ENCODE data around the gene PTPRN2.
A peak's percentile ranks its signal among the peaks of the same experiment; 100 is the strongest.

Gene PTPRN2

GRCh38 chr7:157881048-157881771 is 706.4 kb downstream of the PTPRN2 start:
- no peak for DNase-seq

DNA sequence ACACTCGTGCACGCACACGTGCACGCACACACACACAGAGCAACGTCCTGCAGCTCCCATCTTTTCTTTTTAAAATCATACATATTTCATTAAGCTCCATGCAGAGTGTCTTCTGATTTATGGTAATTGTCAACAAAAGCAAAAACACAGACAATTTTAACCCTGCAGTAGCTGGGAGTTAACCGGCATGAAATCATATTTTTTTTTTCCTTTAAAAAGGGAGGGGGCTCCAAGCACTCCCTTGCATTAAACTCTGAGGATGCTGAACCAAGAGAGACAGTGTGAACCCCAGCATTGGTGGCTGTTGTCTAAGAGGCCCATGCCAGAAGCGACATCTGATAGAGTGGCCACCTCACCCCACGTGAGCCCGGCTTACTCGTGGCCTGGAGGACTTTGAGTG is 708.2 kb downstream of the PTPRN2 start:
- DNase-seq = no peak

DNA sequence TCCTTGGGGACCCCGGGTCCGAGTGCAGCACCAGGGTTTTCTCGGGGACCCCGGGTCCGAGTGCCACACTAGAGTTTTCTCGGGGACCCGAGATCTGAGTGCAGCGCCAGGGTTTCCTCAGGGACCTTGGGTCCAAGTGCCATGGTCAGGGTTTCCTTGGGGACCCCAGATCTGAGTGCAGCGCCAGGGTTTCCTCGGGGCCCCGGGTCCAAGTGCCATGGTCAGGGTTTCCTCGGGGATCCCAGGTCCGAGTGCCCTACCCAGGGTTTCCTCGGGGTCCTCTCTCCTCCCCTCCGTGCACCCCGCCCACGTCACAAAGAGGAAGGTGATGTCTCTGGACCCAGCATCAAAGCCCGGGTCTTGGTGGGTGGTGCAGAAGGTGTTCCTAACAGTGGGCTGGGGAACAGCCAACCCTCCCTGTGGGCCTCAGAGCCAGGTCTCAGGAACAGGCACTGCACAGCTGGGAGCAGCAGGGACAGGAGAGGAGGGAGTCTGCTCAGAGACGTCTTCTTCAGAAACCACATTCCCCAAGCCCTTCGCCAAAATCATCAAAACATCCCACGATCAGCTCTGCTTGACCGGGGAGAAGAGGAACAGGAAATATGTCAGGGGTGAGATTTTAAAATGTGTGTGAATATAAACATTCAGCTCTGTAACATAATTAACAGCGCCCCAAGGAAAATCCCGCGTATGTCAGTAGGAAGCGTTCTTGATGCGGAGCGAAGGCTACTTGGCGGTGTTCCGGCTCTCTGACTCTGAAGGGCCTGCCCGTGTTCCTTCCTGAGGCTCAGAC is 710.1 kb downstream of the PTPRN2 start:
- DNase-seq = peak; percentile 43

DNA sequence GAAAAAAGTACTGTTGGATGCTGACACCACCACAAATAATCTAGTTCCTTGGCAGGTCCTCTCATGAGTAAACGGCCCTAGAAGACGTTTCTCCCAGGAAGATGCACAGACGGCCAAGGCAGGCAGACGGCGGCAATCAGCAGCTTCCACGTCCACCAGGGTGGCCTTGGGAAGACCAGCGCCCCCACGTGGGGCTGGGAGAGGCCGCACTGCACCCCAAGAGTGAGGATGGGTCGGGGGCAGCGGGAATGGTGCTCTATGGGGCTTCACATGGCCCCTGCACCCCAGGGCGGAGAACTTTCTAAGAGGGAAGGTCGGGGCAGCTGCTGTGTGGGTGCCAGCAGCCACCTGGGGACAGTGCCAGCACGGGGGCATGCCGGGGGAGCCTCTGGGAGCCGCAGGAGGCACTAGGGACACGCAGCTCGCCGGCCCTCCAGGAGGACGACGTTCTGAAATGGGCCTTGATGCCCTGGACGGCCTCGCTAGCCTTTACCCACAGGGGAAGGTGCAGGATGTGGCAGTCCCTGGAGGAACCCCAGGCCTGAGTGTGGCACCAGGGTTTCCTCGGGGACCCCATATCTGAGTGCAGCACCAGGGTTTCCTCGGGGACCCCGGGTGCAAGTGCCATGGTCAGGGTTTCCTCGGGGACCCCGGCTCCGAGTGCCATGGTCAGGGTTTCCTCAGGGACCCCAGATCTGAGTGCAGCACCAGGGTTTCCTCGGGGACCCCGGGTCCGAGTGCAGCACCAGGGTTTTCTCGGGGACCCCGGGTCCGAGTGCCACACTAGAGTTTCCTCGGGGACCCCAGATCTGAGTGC is 710.9 kb downstream of the PTPRN2 start:
- no peak for DNase-seq

DNA sequence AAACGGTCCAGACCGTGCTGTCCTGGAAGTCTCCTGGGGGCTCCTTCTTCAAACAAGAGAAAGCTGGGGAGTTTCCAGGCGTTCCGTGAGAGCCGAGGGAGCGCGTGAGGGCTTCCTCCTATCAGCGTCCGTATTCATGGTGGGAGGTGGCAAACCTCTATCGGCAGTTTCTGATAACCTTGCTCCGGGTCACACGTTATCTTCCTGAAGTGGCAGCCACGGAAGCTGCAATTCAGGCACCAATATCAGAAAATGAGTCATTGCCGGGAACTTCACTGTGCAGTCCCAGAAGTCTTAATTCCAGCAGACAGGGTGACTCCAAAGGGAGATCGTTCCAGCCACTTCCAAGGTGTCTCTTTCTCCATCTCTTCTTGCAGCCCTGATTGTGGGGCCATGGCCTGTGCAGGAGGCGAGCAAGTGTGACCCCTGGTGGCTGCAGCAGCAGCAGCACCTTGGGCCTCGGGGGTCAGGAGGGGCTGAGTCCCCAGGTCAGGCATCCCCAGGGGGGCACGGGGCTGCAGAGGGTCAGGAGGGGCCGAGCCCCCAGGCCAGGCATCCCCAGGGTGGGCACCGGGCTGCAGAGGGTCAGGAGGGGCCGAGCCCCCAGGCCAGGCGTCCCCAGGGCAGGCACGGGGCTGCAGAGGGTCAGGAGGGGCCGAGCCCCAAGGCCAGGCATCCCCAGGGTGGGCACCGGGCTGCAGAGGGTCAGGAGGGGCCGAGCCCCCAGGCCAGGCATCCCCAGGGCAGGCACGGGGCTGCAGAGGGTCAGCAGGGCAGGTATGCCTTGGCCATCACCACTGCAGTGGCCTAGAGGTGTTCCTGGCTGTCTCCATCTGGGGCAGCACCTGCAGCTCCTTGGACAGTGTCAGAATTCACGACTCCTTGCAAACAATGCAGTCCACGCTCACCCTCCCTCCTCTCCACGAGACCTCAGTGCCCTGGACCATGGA is 712.1 kb downstream of the PTPRN2 start:
- no peak for DNase-seq

GRCh38 chr7:157874870-157875229 is 712.8 kb downstream of the PTPRN2 start:
- DNase-seq = no peak

DNA sequence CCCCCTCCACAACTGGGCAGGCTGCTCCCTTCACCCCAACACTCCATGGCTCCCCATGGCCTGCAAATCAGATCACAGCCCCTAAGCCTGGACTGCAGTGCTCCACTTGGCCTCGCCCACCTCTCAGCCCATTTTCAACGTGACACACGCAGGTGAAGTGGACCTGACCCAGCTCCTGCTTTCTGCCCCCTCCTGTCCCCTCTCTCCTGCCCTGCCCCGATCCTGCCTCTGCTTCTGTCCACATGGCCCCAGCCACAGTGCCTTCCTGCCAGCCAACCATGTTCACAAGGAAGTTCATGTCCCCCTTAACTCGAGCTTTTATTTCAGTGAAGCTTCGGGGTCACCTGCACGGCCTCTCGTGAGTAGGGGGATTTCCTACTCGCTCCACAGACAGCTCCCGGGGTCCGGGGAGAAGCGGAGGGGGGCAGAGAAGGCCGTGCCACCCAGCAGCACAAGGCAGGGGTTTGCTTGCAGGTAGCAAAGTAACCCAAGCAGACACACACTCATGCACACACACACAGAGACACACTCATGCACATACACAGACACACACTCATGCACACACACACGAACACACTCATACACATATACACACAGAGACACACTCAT is 713.3 kb downstream of the PTPRN2 start:
- DNase-seq = no peak

- no peak for DNase-seq
Observed at GRCh38 chr7:157873664-157874063, 714.0 kb downstream of the PTPRN2 start.

GRCh38 chr7:157873181-157873580 is 714.4 kb downstream of the PTPRN2 start:
- no peak for DNase-seq

- DNase-seq = no peak
Observed at GRCh38 chr7:157872447-157872846, 715.2 kb downstream of the PTPRN2 start.

- DNase-seq = no peak
Observed at GRCh38 chr7:157871681-157872080, 715.9 kb downstream of the PTPRN2 start.

DNA sequence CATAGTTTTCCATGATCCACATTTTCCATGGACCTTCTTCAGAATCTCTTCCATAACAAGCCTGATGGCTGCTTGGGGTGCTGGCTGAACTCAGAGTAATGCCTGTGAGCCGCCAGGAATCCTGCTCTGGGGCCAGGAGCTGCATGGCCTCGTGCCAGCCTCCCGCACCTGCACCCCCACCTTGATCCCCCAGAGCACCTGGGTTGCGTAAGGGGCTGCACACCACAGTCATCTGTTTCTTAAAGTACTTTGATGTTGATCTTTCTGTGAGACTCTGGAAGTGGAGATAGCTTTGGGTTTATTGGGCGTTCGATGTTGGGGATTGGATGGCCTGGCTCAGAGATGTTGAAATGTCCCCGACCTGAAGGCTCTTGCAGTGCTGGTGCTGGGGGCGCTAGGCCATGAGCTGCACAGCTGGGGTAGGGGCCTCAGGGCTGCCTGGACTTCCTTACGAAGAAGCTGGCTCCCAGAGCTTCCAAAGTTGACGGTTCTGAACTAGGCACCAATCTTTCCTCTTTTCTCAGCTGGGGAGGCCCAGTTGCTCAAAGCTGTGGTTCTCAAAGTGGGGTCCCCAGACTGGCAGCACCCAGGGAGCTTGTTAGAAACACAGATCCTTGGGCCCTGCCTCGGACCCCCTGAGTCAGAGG is 716.9 kb downstream of the PTPRN2 start:
- DNase-seq = no peak

- DNase-seq = no peak
Observed at GRCh38 chr7:157869793-157870192, 717.8 kb downstream of the PTPRN2 start.

- no peak for DNase-seq
Observed at GRCh38 chr7:157867685-157868305, 719.8 kb downstream of the PTPRN2 start.

- no peak for DNase-seq
Observed at GRCh38 chr7:157866336-157866924, 721.2 kb downstream of the PTPRN2 start.

DNA sequence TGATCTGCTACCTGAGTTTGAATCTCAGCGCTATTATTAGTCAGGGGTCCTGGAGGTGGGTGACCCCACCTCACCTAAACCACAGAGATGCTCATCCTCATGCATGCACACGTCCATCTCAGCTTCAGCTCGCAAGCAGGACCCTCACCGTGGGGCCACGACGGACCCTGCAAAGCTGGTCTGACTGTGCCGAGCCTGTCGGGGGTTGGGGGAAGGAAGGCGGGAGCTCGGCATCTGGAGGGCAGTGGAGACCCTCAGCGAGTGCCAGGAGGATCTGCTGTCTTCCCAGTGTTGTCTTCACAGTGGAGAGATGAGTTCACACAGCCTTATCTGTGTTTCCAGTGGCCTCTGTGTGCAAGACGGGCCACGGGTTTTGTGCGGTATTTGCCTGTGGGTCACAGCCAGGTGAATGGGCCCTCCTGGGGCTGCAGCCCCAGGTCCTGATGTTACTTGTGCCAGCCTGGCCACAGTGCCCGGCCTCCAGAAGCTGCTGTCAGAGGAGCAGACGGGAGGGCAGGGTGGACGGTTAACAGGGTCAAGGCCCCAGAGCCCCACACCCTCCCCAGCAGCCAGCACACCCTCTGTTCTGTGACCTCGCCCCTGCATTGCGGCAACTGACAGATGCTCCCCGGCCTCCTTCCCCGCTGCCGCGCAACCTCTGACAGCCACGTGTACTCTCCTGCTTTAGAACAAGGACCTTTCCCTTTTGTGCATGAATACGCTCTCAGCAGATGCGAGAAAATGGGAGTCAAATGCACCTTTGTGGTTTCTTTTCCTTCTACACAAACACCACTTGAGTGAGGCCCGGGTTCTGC is 722.1 kb downstream of the PTPRN2 start:
- DNase-seq = no peak

- no peak for DNase-seq
Observed at GRCh38 chr7:157864911-157865310, 722.7 kb downstream of the PTPRN2 start.

GRCh38 chr7:157863906-157864810 is 723.5 kb downstream of the PTPRN2 start:
- no peak for DNase-seq

GRCh38 chr7:157863176-157863575 is 724.4 kb downstream of the PTPRN2 start:
- no peak for DNase-seq
